ENCODE results near the gene KRTAP10-3.

- no peak for TF ChIP-seq CTCF (IDR thresholded peaks at IDR 0.05)
- TF ChIP-seq POLR2A (IDR thresholded peaks at IDR 0.05) = no peak
- no peak for TF ChIP-seq POLR2AphosphoS5 (IDR thresholded peaks at IDR 0.05)
Measured at GRCh38 chr21:44512496-44513388, 45.9 kb downstream of the KRTAP10-3 start.

Data from breast epithelium (tissue), 3 donors.